Liver (tissue), 9 donors: ENCODE results near the gene SMPDL3A. TPM values are rescaled to one million over a fixed set of nuclear protein-coding genes. Genes with fewer than 3 reads are reported as not detected.

ENCODE experiments used
- DNase-seq: peaks from one replicate; pipeline ENCODE4 v3.0.0-alpha.2; 2017; ENCODE audit warnings: low spot score
- H3K27ac ChIP-seq, 2 donors: one replicate each; pipeline ENCODE4 v1.7.0; 2013; ENCODE audit warnings: inconsistent platforms in 2 of 2, low read length in 2 of 2, control low read depth in 1 of 2, low read depth in 1 of 2, mild to moderate bottlenecking in 1 of 2
- H3K27me3 ChIP-seq, 4 donors: one replicate each; pipeline versions ENCODE4 v1.6.1 to v1.7.0; 2013; ENCODE audit warnings: low read length in 3 of 4, inconsistent platforms in 1 of 4, mild to moderate bottlenecking in 1 of 4, moderate library complexity in 1 of 4; ENCODE audit not compliant: control insufficient read depth in 4 of 4, insufficient read depth in 4 of 4
- H3K36me3 ChIP-seq, 4 donors: one replicate each; pipeline versions ENCODE4 v1.6.1 to v1.7.0; 2013; ENCODE audit warnings: low read length in 3 of 4, mild to moderate bottlenecking in 3 of 4, low read depth in 1 of 4, moderate library complexity in 1 of 4; ENCODE audit not compliant: control insufficient read depth in 4 of 4, insufficient read depth in 3 of 4
- H3K4me1 ChIP-seq, 4 donors: one replicate each; pipeline versions ENCODE4 v1.6.1 to v1.7.0; 2013; ENCODE audit warnings: low read length in 3 of 4, mild to moderate bottlenecking in 3 of 4, moderate library complexity in 1 of 4; ENCODE audit not compliant: control insufficient read depth in 4 of 4, insufficient read depth in 4 of 4
- H3K4me3 ChIP-seq, 3 donors: one replicate each; pipeline versions ENCODE4 v1.6.1 to v1.7.0; 2013; ENCODE audit warnings: low read length in 3 of 3, control low read depth in 1 of 3, low read depth in 1 of 3, mild to moderate bottlenecking in 1 of 3
- H3K9ac ChIP-seq, 2 donors: one replicate each; pipeline ENCODE4 v1.7.0; 2013; ENCODE audit warnings: low read length in 2 of 2, mild to moderate bottlenecking in 2 of 2, moderate library complexity in 2 of 2, control low read depth in 1 of 2, low read depth in 1 of 2
- H3K9me3 ChIP-seq, 4 donors: one replicate each; pipeline versions ENCODE4 v1.6.1 to v1.7.0; 2013; ENCODE audit warnings: low read length in 3 of 4; ENCODE audit not compliant: control insufficient read depth in 4 of 4
- EGR1 ChIP-seq, 2 donors: IDR thresholded peaks; 2 replicates each; pipeline ENCODE4 v1.6.1; 2016 to 2018; ENCODE audit warnings: antibody characterized with exemption in 2 of 2, low read depth in 2 of 2
- FOXA1 ChIP-seq: IDR thresholded peaks from 2 replicates; pipeline ENCODE4 v1.6.1; 2016; ENCODE audit warnings: antibody characterized with exemption
- FOXA2 ChIP-seq: IDR thresholded peaks from 2 replicates; pipeline ENCODE4 v1.6.1; 2016; ENCODE audit warnings: antibody characterized with exemption
- GABPA ChIP-seq, 2 donors: IDR thresholded peaks in 1 of 2; conservative IDR thresholded peaks in 1 of 2; 2 replicates each; pipeline ENCODE4 v1.6.1; 2016; ENCODE audit warnings: antibody characterized with exemption in 2 of 2, mild to moderate bottlenecking in 1 of 2, moderate library complexity in 1 of 2
- HNF4A ChIP-seq, 2 donors: conservative IDR thresholded peaks; 2 replicates each; pipeline ENCODE4 v1.6.1; 2016; ENCODE audit warnings: antibody characterized with exemption in 2 of 2, mild to moderate bottlenecking in 2 of 2
- HNF4G ChIP-seq: IDR thresholded peaks from 2 replicates; pipeline ENCODE4 v1.6.1; 2016; ENCODE audit warnings: antibody characterized with exemption
- JUND ChIP-seq, 2 donors: IDR thresholded peaks; 2 replicates each; pipeline ENCODE4 v1.6.1; 2016; ENCODE audit warnings: antibody characterized with exemption in 2 of 2
- NR2F2 ChIP-seq: IDR thresholded peaks from 2 replicates; pipeline ENCODE4 v1.6.1; 2016; ENCODE audit warnings: antibody characterized with exemption
- RAD21 ChIP-seq, 2 donors: IDR thresholded peaks; 2 replicates each; pipeline ENCODE4 v1.6.1; 2016; ENCODE audit warnings: antibody characterized with exemption in 2 of 2, mild to moderate bottlenecking in 2 of 2
- RXRA ChIP-seq, 2 donors: IDR thresholded peaks; 2 replicates each; pipeline ENCODE4 v1.6.1; 2017 to 2018; ENCODE audit warnings: antibody characterized with exemption in 2 of 2, mild to moderate bottlenecking in 1 of 2
- SP1 ChIP-seq: IDR thresholded peaks from 2 replicates; pipeline ENCODE4 v1.6.1; 2018; ENCODE audit warnings: antibody characterized with exemption, mild to moderate bottlenecking
- TAF1 ChIP-seq: conservative IDR thresholded peaks from 2 replicates; pipeline ENCODE4 v1.6.1; 2016; ENCODE audit warnings: antibody characterized with exemption, mild to moderate bottlenecking
- YY1 ChIP-seq: IDR thresholded peaks from 2 replicates; pipeline ENCODE4 v1.6.1; 2016; ENCODE audit warnings: antibody characterized with exemption, mild to moderate bottlenecking
- WGBS: extraction: QIAGEN DNeasy Blood & Tissue Kit; methylation state at CpG from one replicate; pipeline ENCODE4 v1.1.7; 2013; 5-methylcytosine and 5-hydroxymethylcytosine counted together
- polyA plus RNA-seq, 2 donors: library from polyadenylated mRNA; stranded (reverse) in 1 of 2; unstranded in 1 of 2; fragments of 200-250 nt in 1 of 2; fragments of >200 nt in 1 of 2; fragmentation: Nextera tagmentation in 1 of 2; extraction: Ambion mirVana in 1 of 2; gene quantifications; one replicate each; pipeline versions ENCODE4 v1.2.1 to v1.2.3, GENCODE V29; 2013 to 2015
- total RNA-seq, 2 donors: library from RNA; depleted of rRNA; stranded (reverse); fragments of >200 nt; gene quantifications; one replicate each; pipeline ENCODE4 v1.2.3, GENCODE V29; 2014
- TF ChIP-seq, protein P1 (sequence below): fragments of 150-350 bp; IDR thresholded peaks from 2 replicates; pipeline ENCODE4 v1.5.1; 2017; ENCODE audit warnings: improper control_type of control experiment, low read depth, low read length; ENCODE audit not compliant: missing input control
- TF ChIP-seq, protein P2 (sequence below): IDR thresholded peaks from 2 replicates; pipeline ENCODE4 v1.6.1; 2016; ENCODE audit warnings: antibody characterized with exemption
- TF ChIP-seq, protein P3 (sequence below): IDR thresholded peaks from 2 replicates; pipeline ENCODE4 v1.6.1; 2016; ENCODE audit warnings: antibody characterized with exemption
- TF ChIP-seq, protein P4 (sequence below): IDR thresholded peaks from 2 replicates; pipeline ENCODE4 v1.6.1; 2016; ENCODE audit warnings: antibody characterized with exemption, mild to moderate bottlenecking
- TF ChIP-seq, protein P5 (sequence below): IDR thresholded peaks from 2 replicates; pipeline ENCODE4 v1.6.1; 2016; ENCODE audit warnings: antibody characterized with exemption
- donor health status: healthy.
- donor health status: healthy.
- donor health status: healthy.
- donor health status: healthy.
- donor health status: healthy.

Gene SMPDL3A
- total and polyA plus RNA-seq, 4 donors: 17.3 to 61.4 (median 32.3) TPM

DNA sequence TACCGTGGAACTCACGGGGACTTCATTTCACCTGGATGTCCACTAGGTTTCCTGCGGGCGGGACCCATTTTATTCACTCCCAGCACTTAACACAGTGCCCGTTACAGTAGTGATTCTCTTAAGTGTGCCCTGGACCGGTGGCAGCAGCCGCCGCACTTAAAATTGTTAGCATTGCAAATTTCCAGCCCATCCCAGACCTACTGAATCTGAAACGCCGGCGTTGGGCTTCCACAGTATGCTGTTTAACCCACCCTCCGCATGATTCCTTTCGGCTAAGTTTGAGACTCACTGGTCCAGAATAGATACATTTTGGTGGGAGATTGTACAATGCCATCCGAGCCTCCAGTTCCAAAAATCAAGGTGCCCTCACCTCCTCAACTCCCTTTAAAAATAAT lies 967 bp downstream of the SMPDL3A start:
- H3K9ac ChIP-seq: peak overlapping the region; percentile 76 to 96
- no peaks in the 10 kb centered on the region for H3K36me3 ChIP-seq
- no peaks in the 10 kb centered on the region for H3K9me3 ChIP-seq
- TF ChIP-seq HNF4G (no peak), TAF1 (peak; percentile 39)
- TF ChIP-seq, protein P1, sequence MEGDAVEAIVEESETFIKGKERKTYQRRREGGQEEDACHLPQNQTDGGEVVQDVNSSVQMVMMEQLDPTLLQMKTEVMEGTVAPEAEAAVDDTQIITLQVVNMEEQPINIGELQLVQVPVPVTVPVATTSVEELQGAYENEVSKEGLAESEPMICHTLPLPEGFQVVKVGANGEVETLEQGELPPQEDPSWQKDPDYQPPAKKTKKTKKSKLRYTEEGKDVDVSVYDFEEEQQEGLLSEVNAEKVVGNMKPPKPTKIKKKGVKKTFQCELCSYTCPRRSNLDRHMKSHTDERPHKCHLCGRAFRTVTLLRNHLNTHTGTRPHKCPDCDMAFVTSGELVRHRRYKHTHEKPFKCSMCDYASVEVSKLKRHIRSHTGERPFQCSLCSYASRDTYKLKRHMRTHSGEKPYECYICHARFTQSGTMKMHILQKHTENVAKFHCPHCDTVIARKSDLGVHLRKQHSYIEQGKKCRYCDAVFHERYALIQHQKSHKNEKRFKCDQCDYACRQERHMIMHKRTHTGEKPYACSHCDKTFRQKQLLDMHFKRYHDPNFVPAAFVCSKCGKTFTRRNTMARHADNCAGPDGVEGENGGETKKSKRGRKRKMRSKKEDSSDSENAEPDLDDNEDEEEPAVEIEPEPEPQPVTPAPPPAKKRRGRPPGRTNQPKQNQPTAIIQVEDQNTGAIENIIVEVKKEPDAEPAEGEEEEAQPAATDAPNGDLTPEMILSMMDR: peak; percentile 1
- no peak for DNase-seq
- H3K27me3 ChIP-seq: no peaks in the 10 kb centered on the region
- WGBS: 1% methylated on average over 14 of the region's 14 CpGs
- H3K4me3 ChIP-seq: peak overlapping the region; percentile 80 to 86 (median 86)
- H3K27ac ChIP-seq: peak overlapping the region; percentile 96
- H3K4me1 ChIP-seq: peaks cover 3 to 41% (median 22%) of the 10 kb centered on the region in 4 donors

DNA sequence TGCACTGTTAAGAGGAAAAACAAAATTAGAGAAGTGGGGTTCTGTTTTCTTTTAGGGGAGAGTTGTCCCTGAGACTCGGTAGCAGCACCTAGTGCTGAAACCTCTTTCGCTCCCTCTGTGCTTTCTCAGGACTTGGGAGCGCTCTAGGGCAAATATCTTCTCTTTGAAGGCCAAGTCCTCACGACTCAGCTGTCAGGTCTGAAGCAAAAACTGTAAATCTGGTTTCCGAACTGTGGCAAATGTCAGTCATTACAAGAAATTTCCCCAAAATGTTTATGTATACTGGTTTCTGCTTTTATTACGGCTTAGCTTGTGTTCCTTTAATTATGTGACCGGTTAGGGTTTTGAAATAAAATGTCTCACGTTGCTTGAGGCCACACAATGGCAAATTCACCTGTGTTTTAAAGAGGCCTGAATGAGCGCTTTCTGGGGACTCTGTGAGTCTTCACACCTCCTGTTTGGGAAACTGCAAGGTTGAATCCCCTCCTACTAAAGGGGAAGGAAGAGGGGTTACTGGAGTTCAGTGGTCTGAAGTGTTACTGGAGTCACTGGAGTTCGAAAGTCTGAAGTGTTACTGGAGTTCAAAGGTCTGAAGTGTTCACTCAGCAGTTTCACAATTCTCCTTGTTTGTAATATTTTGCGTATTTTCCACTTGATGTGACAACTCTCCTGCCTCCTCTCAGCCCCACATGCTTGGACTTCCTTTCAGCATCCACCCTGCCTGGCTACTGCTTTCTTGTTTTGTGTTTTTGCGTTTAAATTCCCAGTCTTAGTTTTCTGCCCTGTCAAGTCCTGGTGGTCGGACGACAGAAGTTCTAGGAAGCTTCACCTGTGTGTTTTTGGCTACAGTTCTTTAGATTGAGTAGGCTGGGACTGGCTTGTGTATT lies 1.6 kb downstream of the SMPDL3A start:
- Histone ChIP-seq H3K36me3 (no peaks in the 10 kb centered on the region), H3K9ac (peak overlapping the region; percentile 76 to 96), H3K4me1 (peaks cover 3 to 41% (median 22%) of the 10 kb centered on the region in 4 donors), H3K4me3 (peak overlapping the region; percentile 80 to 86 (median 86)), H3K27me3 (no peaks in the 10 kb centered on the region), H3K9me3 (no peaks in the 10 kb centered on the region), H3K27ac (peak overlapping the region; percentile 96)
- DNase-seq: no peak
- TF ChIP-seq TAF1 (peak; percentile 95), JUND (IDR thresholded peaks at IDR 0.05) (peak; percentile 78 to 80), RAD21 (IDR thresholded peaks at IDR 0.05) (peak in 1 of 2 donors; percentile 37), NR2F2 (peak; percentile 70), HNF4A (conservative IDR thresholded peaks at IDR 0.05) (peak; percentile 91 to 96), FOXA1 (peak; percentile 20), HNF4G (peak; percentile 85), RXRA (IDR thresholded peaks at IDR 0.05) (peak; percentile 98 to 100), EGR1 (IDR thresholded peaks at IDR 0.05; ENCODE audit: low read depth in 2 of 2) (peak; percentile 47 to 88), GABPA (IDR thresholded peaks at IDR 0.05 in 1 of 2, conservative IDR thresholded peaks at IDR 0.05 in 1 of 2) (no peak), YY1 (peak; percentile 36), FOXA2 (no peak), SP1 (peak; percentile 95)
- TF ChIP-seq, protein P2, sequence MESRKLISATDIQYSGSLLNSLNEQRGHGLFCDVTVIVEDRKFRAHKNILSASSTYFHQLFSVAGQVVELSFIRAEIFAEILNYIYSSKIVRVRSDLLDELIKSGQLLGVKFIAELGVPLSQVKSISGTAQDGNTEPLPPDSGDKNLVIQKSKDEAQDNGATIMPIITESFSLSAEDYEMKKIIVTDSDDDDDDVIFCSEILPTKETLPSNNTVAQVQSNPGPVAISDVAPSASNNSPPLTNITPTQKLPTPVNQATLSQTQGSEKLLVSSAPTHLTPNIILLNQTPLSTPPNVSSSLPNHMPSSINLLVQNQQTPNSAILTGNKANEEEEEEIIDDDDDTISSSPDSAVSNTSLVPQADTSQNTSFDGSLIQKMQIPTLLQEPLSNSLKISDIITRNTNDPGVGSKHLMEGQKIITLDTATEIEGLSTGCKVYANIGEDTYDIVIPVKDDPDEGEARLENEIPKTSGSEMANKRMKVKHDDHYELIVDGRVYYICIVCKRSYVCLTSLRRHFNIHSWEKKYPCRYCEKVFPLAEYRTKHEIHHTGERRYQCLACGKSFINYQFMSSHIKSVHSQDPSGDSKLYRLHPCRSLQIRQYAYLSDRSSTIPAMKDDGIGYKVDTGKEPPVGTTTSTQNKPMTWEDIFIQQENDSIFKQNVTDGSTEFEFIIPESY: peak; percentile 72
- TF ChIP-seq, protein P3, sequence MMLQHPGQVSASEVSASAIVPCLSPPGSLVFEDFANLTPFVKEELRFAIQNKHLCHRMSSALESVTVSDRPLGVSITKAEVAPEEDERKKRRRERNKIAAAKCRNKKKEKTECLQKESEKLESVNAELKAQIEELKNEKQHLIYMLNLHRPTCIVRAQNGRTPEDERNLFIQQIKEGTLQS: peak; percentile 75
- TF ChIP-seq, protein P1: no peak
- TF ChIP-seq, protein P4, sequence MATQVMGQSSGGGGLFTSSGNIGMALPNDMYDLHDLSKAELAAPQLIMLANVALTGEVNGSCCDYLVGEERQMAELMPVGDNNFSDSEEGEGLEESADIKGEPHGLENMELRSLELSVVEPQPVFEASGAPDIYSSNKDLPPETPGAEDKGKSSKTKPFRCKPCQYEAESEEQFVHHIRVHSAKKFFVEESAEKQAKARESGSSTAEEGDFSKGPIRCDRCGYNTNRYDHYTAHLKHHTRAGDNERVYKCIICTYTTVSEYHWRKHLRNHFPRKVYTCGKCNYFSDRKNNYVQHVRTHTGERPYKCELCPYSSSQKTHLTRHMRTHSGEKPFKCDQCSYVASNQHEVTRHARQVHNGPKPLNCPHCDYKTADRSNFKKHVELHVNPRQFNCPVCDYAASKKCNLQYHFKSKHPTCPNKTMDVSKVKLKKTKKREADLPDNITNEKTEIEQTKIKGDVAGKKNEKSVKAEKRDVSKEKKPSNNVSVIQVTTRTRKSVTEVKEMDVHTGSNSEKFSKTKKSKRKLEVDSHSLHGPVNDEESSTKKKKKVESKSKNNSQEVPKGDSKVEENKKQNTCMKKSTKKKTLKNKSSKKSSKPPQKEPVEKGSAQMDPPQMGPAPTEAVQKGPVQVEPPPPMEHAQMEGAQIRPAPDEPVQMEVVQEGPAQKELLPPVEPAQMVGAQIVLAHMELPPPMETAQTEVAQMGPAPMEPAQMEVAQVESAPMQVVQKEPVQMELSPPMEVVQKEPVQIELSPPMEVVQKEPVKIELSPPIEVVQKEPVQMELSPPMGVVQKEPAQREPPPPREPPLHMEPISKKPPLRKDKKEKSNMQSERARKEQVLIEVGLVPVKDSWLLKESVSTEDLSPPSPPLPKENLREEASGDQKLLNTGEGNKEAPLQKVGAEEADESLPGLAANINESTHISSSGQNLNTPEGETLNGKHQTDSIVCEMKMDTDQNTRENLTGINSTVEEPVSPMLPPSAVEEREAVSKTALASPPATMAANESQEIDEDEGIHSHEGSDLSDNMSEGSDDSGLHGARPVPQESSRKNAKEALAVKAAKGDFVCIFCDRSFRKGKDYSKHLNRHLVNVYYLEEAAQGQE: peak; percentile 63
- TF ChIP-seq, protein P5, sequence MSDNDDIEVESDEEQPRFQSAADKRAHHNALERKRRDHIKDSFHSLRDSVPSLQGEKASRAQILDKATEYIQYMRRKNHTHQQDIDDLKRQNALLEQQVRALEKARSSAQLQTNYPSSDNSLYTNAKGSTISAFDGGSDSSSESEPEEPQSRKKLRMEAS: peak; percentile 83
- 11% methylated on average over 14 of the region's 14 CpGs for whole genome bisulfite sequencing
